Inflammatory macrophage treated with lipopolysaccharide for 4 hours (primary cell): ENCODE measurements around the gene NUAK2.
"Not testable (repeated sequence)": the region's sequence is repeated elsewhere in the genome, so short reads cannot be mapped to it uniquely, and the experiment has no call there.

Experiments used
- DNase-seq: peaks from one replicate; pipeline ENCODE4 v3.0.0-alpha.2; 2020

The NUAK2 gene

DNA sequence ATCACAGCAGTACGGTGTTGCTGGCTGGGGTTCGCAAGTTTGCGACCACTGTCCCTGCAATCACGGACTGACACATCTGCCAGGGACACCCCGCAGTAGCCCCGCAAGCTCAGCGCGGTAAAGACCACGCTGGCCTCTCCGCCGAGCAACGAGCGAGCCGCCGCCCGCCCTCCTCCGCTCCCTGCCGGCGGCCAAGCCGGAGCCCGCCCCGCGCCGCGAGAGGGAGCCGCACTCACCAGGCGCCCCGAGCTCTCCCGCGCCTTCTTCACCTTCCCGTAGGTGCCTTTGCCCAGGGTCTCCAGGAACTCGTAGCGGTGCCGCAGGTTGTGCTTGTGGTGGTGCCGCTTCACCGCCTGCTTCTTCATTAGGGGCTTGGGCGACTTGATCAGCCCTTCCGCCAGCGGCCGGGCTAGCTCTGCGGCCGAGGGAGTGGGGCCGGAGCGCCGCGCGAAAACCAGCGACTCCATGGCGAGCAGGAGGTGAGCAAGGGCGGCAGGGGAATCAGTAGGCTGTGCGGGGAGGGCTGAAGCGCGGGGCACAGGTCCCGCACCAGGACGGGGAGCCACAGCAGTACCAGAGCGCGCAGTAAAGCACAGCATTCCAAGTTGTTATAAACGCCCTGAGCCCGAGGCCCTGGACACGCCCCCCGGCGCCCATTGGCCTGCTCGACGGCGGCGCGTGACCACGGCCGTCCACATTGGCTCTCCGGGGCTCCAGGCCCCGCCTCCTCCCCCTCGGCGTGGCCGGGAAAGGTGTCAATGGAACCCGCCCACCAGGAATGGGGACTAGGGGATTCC lies at the start of gene NUAK2:
Gene NUAK2, minus strand, starts transcription at position 584 of the 797 bp plus-strand sequence. Its CDS starts 117 bp downstream, at position 467.
- DNase-seq = peak; percentile 88

DNA sequence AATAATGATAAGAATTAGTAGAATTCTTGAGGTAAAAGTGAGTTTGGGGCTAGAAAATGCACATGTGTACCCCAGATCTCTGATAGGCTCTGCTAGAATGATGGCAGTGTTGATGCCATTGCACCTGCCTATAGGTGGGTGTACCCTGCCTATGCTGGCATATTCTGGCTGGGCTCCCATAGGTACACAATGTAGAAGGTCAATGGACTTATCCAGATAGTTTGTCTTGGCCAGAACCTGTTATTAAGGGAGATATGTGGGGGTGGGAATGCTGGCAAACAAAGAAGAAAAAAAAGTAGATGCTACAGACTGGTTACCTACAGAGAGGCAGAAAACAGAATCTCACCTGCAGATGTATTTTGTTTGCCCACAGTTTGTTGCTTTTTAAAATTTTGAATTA lies 49.2 kb upstream of the NUAK2 start:
- DNase-seq = no peak

DNA sequence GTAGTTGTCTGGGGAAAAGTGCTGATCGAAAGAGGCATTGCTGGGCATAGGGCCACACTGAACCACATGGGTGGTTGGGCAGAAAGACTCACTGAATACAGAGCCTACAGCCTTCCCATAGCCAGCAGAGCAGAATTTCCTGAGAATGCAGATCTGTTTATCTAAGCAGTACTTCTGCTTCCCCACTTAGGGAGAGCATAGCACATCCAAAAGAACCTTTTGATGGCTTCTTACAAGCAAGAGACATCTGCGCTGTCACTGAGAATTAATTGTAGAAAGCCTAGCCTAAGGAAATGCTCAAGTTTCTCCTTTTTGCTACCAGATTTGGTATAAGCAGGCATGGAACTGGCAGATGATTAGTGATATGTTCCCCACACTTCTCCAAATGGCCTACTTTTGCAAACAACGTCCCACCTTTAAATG lies 48.2 kb upstream of the NUAK2 start:
- no peak for DNase-seq

DNA sequence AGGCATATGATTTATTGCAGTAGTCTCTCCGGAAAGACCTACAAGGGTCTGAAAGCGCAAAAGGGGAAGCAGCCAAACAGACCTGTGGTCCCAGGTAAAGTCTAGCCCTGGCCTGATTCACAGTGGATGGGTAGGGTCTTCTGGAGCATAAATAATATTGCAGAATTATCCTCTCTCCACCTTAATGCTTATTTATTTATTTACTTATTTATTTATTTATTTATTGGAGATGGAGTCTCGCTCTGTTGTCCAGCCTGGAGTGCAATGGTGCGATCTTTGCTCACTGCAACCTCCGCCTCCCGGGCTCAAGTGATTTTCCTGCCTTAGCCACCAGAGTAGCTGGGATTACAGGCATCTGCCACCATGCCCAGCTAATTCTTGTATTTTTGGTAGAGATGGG lies 46.9 kb upstream of the NUAK2 start:
- no peak for DNase-seq

DNA sequence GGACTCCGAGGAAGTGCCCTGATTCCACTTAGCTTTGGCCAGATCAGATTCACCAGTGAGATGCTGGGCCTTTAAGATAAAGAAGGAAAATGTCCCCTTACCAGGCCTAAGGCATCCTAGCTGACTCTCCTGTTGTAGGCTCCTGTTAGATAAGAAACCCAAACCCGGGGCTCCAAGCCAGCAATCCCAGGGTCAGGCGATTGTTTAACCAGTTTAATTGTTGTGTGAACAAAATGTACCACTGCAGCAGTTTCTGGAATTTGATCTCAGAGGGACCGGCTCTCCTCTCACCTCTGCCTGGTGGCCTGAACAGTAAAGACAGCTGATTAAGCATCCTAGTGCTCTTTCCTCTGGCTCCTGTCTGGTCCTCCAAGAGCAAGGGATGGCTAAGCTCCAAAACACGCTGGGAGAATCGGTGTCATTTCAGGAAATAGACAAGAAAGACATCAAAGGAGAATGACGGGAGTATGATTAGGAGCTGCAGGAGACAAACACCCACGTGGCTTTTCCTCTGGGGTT lies 44.5 kb upstream of the NUAK2 start:
- DNase-seq = no peak

DNA sequence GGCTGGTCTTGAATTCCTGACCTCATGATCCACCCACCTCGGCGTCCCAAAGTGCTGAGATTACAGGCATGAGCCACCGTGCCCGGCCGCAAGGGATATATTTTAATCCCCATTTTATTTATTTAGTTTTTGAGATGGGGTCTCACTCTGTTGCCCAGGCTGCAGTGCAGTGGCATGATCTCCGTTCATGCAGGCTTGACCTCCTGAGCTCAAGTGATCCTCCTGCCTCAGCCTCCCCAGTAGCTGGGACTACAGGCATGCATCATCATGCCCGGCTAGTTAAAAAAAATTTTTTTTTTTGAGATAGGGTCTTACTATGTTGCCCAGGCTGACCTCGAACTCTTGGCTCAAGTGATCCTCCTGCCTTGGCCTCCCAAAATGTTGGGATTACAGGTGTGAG lies 43.5 kb upstream of the NUAK2 start:
- not testable (repeated sequence) for DNase-seq

DNA sequence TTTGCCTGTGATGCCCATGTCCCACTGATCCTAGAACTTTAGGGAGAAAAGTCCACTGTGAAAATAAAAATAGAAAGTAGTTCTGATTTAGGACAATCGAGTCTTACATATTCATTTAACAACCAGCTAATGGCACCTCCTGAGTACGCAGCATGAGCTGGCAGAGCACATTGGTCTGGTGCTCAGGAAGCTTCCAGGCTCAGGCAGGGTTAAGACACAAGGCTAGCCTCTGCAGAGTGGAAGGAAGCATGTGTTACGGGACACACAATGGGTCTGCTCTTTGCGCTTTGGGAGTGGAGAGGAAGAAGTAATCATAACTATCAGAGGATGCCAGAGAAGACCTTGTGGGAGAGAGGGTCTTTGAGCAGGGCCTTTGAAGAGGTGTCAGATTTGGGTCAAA lies 39.3 kb upstream of the NUAK2 start:
- DNase-seq = no peak

DNA sequence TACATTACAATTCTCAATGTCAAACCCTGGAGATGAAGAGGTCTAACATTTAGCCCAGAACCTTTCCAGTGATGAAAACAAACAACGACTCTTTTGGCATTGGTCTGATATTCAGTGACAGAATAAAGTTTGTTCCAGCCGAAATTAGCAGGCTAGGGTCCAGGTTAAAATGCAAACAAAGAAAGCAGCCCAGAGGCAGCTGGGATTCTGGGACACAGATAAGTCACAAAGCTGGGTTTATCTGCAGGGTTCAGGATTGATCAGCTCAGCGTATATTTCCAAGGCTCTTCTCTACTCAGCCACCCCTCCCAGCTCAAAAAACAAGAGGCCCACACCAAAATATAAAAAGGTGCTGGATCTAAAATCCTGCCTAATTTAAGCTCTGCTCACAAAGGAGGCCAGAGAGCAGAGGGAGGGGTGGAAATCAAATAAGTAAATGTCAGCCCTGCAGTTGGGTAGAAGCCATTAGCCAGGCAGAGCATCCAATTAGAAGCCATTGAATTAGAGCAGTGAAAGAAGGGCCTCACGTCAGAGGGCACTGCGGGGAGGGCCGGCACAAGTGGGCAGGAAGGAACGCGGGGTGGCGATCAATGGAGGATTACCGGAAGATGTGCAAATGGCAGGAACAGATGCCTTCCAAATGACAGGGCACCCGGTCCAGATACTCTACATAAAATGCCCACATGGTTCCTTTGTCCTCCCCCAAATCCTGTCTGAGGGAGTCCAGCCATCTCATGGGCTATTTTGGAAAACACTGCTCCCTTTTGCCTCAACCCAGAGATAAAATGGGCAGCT lies 38.4 kb upstream of the NUAK2 start:
- no peak for DNase-seq

DNA sequence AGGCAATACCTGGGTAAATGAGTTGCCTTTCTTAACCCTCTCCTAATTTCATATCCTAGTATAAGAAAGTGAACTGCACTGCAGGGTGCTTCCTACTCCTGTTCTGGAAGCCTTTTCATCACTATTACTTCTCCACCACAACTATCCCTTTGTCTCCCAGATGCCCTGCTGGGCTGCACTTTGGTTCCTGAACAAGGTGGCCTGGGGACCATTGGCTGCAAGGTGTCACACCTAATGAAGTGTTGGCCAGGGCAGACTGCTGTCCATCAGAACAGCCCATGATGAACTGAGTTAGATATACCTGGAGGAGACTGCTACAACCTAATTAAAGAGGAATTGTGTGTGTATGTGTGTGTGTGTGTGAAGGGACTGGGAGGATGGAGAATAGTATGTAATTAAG lies 37.0 kb upstream of the NUAK2 start:
- DNase-seq = no peak

DNA sequence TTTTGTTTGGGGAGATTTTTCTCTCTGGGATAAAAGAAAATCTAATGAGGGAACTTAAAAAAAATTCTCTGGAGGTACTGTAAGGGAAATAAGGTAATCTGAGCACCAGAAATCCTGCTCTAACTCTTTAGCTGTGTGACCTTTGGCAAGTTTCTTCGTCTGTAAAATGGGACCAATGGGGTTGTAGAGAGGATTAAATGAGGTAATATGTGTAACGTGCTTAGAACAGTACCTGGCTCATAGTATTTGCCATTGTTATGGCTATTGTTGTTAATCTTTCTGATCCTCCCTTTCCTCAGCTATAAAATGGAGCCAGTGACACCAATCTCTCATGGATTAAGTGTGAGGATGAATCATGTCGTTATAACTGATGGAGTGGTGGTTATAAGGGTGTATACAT lies 36.0 kb upstream of the NUAK2 start:
- DNase-seq = no peak

DNA sequence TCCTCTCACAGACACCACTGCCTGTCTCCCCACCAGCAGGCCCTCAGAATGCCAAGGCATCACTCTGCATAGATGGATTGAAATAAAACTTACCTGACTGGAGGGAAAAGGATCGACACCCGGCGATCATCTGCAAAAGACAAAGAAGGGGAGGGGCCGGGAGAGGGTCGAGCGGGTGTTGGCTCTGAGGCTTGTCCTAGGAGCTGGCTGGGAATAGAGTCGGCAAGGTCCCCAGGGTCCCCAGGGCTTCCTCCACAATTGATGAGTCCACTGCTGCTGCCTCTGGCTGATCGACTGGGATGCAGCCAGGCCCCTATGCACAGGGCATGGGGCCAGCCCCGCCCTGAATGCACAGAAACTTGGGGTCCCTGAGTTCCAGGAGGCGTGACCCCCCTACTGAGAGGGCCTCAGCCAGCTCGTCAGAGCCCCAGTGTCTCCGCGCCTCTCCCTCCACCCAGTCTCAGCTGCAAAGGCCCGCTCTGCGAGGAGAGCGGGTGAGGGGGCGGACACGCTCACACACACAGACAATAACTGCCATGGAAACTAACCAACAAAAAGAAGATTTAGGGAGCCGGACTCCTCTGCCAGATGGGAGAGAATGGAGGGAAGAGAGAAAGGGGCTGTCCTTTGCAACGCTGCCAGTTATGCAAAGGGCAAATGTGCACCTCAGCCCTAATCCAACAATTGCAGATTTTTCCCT lies 35.0 kb upstream of the NUAK2 start, which contains the start of gene KLHDC8A:
Gene KLHDC8A, minus strand, starts transcription at position 483 of the 700 bp plus-strand sequence. CDS start 13,318 bp downstream, outside the sequence.
- no peak for DNase-seq

DNA sequence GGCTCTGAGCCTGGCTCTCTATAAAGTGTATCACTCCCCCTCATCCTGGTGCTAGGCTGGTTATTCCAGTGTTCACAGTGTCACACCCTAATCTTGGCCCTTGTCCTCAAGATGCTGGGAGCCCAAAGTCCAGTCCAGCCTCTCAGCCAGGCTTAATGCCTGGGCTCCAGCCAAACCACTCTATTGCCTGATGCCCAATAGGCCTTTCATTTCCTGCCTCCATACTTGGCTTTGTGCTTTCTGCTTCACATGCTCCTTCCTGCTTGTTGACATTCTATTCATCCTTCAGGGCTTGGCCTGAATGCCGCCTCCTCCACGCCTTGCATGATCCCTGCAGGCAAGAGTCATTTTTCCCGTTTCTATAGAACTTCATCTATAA lies 33.5 kb upstream of the NUAK2 start:
- DNase-seq = no peak

DNA sequence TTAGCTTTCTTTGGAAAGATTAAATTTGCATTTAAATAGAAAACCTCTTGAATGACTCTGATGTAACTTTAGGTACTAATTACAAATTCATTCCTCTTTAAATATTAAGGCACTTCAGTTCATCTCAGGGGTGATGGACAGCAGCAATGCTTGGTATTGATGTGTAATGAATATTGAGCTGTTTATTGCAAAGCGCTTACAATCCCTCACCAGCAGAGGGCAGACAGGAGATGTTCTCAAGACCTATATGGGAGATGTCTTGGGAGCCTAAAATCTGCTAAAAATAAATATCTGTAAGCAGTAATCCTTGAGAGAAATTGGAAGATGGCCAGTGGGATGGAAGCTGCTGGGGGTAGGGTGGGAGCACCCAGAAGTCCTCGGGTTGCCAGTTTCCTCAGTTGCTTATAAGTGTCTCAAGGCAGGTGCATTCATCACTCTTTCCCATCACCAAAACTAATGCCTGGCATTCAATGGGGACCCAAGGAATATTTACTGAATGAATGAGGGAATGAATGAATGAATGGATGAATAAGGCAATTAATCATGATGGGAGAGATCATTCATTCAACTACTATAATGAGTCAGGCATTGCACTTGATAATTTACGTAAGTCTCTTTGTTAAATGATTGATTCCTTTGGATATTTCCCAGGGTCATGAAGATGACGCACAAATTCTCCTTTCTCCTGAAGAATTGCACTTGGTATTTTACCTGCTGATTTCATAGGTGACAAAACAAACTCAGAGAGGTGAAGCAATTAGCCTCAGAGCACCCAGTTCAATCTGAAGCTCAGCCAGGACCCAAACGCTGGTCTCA lies 32.9 kb upstream of the NUAK2 start:
- peak; percentile 57 for DNase-seq

DNA sequence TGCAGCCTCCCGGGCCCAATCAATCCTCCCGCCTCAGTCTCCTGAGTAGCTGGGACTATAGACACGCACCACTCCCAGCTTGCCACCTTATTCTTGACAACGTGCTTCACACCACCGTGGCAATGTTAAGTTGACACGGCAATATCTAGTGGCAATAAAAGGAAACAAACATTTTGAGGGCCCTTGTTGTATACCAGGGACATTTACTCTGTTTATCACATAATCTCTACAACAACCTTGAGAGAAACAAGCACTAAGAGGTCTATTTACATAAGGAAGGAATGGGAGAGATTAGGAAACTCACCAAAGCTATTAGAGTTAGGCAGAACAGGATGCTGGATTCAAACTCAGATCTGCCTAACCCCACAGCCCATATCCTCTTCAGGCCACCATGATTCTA lies 32.1 kb upstream of the NUAK2 start:
- DNase-seq = no peak

DNA sequence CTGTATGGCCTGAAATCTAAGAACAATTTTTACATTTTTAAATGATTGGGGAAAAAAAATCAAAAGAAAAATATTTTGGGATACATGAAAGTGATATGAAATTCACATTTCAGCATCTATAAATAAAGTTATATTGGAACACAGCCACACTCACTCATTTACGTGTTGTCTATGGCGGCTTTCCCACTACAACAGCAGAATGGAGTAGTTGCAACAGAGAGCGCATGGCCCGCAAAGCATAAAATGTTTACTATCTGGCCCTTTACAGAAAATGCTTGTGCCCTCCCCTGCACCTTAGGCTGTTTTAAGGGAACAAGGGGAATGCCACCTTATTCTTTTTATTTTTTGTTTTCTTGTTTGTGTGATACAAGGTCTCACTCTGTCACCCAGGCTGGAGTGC lies 31.6 kb upstream of the NUAK2 start:
- no peak for DNase-seq

DNA sequence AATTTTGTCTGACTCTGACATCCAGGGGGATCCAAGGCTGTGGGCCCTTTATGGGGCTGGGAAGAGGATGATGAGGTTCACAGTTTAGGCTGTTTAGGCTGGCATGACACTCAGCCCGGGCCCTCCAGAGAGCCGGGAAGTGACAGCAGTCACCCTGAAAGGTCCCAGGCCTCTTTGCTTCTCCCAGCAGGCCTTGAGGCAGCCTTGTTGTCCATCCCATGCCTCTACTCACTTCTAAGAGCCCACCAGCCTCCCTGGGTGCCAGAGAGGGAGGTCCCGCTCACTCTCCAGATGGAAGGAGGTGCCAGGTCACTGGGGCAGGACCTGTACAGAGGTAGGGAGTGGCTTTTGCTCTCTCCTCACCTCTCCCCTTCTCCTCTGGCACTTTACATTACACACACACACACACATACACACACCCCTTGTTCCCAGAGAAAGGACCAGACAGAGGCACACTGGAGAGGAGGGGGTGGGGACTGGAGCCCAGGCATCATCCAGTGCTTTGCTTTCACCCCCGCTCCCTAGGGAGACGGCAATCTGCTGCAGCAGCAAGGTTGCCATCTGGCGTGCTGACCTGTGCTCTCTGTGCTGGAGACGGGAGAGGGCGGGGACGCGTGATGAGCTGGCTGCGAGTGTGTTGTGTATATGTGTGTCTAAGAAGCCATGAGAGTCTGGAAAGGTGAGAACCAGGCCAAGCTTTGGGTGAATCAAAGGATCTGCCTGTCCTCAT lies 30.6 kb upstream of the NUAK2 start:
- DNase-seq = no peak

DNA sequence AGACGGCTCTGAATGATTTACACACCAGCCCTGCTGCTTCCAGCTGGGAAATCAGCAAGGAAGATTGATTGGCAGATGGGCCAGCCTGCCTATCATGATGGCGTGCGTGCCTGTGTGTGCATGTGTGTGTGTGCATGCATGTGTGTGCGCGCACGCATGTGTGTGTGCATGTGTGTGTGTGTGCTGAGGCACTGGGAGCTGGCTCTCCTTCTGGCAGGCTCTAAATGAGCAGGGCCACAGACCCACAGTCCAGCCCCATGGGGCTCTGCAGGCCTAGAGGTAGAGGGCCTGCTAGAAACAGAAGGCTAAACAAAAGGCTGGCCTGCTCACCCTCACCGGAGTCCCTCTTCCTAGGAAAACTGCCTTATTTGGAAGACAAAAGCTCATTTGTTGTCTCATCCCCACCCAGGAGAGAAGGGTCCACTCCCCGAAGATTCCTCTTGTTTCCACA lies 29.2 kb upstream of the NUAK2 start:
- no peak for DNase-seq

DNA sequence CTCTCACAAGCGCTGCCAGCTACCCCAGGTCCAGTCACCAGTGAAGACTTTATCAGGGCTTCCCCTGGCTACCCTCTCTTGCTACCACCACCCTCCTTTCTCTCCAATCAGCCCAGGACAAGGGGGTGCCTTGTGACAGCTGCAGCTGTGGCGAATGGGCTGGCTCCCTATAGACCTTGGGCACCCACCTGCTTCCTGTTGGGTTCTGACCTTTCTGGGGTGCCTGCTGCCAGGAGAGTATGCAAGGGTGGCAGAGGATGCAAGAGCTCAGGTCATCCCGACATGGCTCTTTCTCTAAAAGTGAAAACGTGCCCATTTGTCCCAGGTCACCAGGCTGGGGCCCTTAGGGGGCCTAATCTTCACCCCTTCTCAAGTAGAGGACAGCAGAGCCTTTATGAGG lies 28.6 kb upstream of the NUAK2 start:
- no peak for DNase-seq

DNA sequence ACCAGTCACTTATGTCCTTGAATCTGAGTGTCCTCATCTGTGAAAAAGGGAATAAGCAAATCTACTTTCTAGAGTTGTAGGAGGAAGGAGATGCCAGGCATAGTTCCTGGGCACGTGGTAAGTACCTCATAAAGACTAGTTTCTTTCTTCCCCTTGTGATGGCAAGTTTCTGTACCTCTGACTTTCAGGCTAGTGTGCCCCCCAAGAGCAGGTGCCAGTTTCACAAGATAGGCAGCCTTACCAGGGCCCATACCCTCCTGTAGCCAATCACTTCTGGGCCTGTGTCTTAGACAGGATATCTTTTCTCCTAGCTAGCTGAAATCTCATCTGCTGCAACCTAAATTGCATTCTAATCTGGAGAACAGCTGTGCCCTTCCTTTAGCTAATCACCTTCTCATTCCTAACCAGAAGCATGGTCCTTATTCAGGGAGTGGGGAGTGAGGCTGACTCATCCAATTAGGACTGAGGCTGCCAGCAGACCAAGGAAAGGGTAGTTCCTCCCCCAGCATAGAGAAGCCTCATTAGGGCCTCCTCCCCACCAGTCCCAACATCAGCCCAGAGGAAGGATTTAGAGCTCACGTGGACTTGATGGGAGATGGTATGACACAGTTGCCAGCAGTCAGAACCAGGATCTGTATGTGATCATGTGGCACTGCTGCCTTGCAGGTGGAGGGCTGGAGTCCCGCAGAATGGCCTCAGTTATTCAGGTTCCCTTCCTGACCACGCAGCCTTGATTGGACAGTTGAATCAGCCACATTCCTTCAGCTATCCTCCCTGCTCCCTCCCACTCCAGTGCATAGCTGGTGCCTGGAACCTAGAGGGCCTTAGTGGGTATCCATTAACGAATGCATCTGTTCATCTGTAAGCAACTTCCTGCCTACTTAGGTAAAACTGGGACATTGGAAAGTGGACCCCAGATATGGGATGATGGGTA lies 27.3 kb upstream of the NUAK2 start:
- DNase-seq = no peak

DNA sequence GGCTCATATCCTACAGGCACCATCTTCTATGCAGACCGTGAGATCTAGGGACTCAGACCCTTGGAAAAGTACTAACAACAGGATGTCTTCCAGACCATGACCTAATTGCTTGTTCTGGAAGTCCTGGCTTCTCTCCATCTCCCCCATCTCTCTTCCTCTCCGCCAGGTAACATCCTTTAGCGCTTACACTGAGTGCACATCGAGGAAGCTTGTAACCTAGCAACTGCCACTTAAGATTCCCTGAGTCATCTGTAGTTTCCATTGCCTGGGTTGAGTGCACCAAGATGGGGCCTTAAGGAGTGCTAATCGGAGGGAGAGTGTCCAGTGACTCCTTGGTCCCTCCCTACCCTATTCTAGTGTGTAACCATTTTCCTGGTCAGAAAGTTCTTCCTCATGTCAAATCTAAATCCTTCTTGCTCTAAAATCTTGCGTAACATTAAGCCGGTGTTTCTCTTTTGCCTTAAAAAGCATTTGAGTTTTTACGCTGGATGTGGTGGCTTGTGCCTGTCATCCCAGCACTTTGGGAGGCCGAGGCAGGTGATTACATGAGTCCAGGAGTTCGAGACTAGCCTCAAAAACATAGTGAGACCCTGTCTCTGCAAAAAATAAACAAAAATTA lies 25.5 kb upstream of the NUAK2 start:
- DNase-seq = no peak
